ENCODE data around the gene LRP1. TPM values are rescaled to one million over a fixed set of nuclear protein-coding genes. Genes with fewer than 3 reads are reported as not detected.

The LRP1 gene
- total RNA-seq, 1 donor from 2014 or later, result 477 TPM

GRCh38 chr12:57240926-57241401 lies 112.7 kb downstream of the LRP1 start:
- TF ChIP-seq, protein P1, sequence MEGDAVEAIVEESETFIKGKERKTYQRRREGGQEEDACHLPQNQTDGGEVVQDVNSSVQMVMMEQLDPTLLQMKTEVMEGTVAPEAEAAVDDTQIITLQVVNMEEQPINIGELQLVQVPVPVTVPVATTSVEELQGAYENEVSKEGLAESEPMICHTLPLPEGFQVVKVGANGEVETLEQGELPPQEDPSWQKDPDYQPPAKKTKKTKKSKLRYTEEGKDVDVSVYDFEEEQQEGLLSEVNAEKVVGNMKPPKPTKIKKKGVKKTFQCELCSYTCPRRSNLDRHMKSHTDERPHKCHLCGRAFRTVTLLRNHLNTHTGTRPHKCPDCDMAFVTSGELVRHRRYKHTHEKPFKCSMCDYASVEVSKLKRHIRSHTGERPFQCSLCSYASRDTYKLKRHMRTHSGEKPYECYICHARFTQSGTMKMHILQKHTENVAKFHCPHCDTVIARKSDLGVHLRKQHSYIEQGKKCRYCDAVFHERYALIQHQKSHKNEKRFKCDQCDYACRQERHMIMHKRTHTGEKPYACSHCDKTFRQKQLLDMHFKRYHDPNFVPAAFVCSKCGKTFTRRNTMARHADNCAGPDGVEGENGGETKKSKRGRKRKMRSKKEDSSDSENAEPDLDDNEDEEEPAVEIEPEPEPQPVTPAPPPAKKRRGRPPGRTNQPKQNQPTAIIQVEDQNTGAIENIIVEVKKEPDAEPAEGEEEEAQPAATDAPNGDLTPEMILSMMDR (IDR thresholded peaks at IDR 0.05), result peak in 1 of 3 experiments; percentile 9
- TF ChIP-seq POLR2A (IDR thresholded peaks at IDR 0.05) (no peak), POLR2AphosphoS5 (IDR thresholded peaks at IDR 0.05; ENCODE audit: insufficient read depth in 1 of 2, low read depth in 1 of 2) (no peak)
- intact Hi-C loops (cut with DNase I), result loop anchor here (5.0 kb wide), 1 partner anchor 34 kb away; no protein-coding TSS in a partner anchor
- Histone ChIP-seq H3K4me3 (peak overlapping the region; percentile 44 to 59), H3K27ac (no peak overlapping the region), H3K36me3 (no peaks in the 10 kb centered on the region), H3K27me3 (peaks cover 15% of the 10 kb centered on the region), H3K4me1 (peaks cover 78% of the 10 kb centered on the region), H3K9me3 (no peaks in the 10 kb centered on the region)
- no peak for DNase-seq (ENCODE audit: extremely low spot score in 2 of 2)

GRCh38 chr12:57241402-57242310 lies 113.4 kb downstream of the LRP1 start:
- intact Hi-C loops (cut with DNase I), result loop anchor here (5.0 kb wide), 1 partner anchor 34 kb away; no protein-coding TSS in a partner anchor

GRCh38 chr12:57242329-57242690 lies 114.0 kb downstream of the LRP1 start:
- no peak for DNase-seq (ENCODE audit: extremely low spot score in 2 of 2)
- TF ChIP-seq POLR2A (IDR thresholded peaks at IDR 0.05) (no peak), POLR2AphosphoS5 (IDR thresholded peaks at IDR 0.05; ENCODE audit: insufficient read depth in 1 of 2, low read depth in 1 of 2) (no peak)
- TF ChIP-seq, protein P1 (IDR thresholded peaks at IDR 0.05), result no peak
- Histone ChIP-seq H3K36me3 (no peaks in the 10 kb centered on the region), H3K4me3 (peak overlapping the region; percentile 20 to 22), H3K9me3 (no peaks in the 10 kb centered on the region), H3K4me1 (peaks cover 66% of the 10 kb centered on the region), H3K27ac (no peak overlapping the region), H3K27me3 (peaks cover 15% of the 10 kb centered on the region)
- intact Hi-C loops (cut with DNase I), result loop anchor here (5.0 kb wide), 1 partner anchor 35 kb away; no protein-coding TSS in a partner anchor

More at GRCh38 chr12:57241402-57242310, 113.4 kb downstream of the LRP1 start:
- H3K4me1 ChIP-seq, result peaks cover 73% of the 10 kb centered on the region
- no peak overlapping the region for H3K27ac ChIP-seq
- TF ChIP-seq, protein P1 (IDR thresholded peaks at IDR 0.05), result no peak
- TF ChIP-seq POLR2AphosphoS5 (IDR thresholded peaks at IDR 0.05; ENCODE audit: insufficient read depth in 1 of 2, low read depth in 1 of 2) (no peak), POLR2A (IDR thresholded peaks at IDR 0.05) (no peak)
- no peaks in the 10 kb centered on the region for H3K9me3 ChIP-seq
- DNase-seq (ENCODE audit: extremely low spot score in 2 of 2), result no peak
- no peak overlapping the region for H3K4me3 ChIP-seq
- H3K27me3 ChIP-seq, result peaks cover 15% of the 10 kb centered on the region
- H3K36me3 ChIP-seq, result no peaks in the 10 kb centered on the region

DNA sequence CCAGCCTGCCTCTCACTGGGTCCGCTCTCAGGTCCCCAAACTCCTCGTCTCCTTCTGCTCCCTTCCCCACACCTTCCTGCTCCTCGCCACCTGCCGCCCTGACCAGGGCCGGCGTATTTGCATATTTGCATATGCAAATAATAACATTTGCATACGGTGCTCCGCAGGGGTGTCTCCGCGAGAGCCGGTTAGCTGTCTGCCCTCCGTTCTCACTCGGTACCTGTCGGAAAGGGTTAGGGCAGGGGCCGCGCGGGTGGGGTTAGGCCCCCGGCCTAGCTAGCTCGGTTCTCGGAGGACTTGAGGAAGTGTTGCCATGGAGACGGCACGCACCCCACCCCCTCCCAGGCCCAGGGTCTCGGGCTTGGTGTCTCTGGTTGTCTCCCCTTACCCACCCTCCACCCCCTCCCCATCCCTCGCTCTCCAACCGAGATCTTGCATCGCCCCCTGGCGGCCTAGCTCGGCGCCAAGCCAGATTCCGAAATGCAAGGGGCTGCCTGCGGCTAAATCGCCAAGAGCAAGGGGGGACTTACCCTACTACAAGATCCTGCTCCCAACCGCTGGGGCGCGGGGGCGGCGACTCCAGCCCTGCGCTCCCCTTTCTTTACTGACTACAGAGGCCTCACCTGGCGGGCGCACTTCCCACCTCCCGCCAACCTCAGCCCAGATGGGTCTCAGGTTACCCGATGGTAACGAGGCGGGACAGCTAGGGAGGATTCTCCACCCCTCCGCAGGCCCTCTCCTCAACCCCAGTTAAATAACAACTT lies 114.6 kb downstream of the LRP1 start:
- Histone ChIP-seq H3K4me1 (peaks cover 61% of the 10 kb centered on the region), H3K4me3 (peak overlapping the region; percentile 20 to 22), H3K36me3 (no peaks in the 10 kb centered on the region), H3K9me3 (no peaks in the 10 kb centered on the region), H3K27me3 (peaks cover 15% of the 10 kb centered on the region), H3K27ac (no peak overlapping the region)
- no peak for TF ChIP-seq POLR2A (IDR thresholded peaks at IDR 0.05)
- TF ChIP-seq, protein P1 (IDR thresholded peaks at IDR 0.05), result peak in 1 of 3 experiments; percentile 5
- intact Hi-C loops (cut with DNase I), result loop anchor here (5.0 kb wide), 1 partner anchor 36 kb away; no protein-coding TSS in a partner anchor
- DNase-seq (ENCODE audit: extremely low spot score in 2 of 2), result no peak

Measured in vagina (tissue), 2 donors.